Nephron progenitor cell (in vitro differentiated cells): ENCODE measurements around the gene AHRR.

Experiments used
- DNase-seq: peaks from one replicate; pipeline ENCODE4 v3.0.0; 2021
- H3K27ac Mint-ChIP-seq: 2 replicates; pipeline ENCODE4 v1.8.0; 2021; ENCODE audit warnings: mild to moderate bottlenecking, moderate library complexity, mixed read lengths
- H3K27me3 Mint-ChIP-seq: 2 replicates; pipeline ENCODE4 v1.8.0; 2021; ENCODE audit warnings: mild to moderate bottlenecking, low read depth, mixed read lengths; ENCODE audit not compliant: poor library complexity
- H3K36me3 Mint-ChIP-seq: 2 replicates; pipeline ENCODE4 v1.8.0; 2021; ENCODE audit warnings: low read depth, mixed read lengths
- H3K4me1 Mint-ChIP-seq: 2 replicates; pipeline ENCODE4 v1.8.0; 2021; ENCODE audit warnings: mixed read lengths
- H3K4me3 Mint-ChIP-seq: 2 replicates; pipeline ENCODE4 v1.8.0; 2021; ENCODE audit warnings: mild to moderate bottlenecking, moderate library complexity, mixed read lengths
- H3K9me3 Mint-ChIP-seq: 2 replicates; pipeline ENCODE4 v1.8.0; 2021; ENCODE audit warnings: mild to moderate bottlenecking, moderate library complexity, mixed read lengths
- TF ChIP-seq, protein P1 (sequence below): fragments of 200-600 bp; sonication (generic); IDR thresholded peaks from 2 replicates; pipeline ENCODE4 v1.5.0; 2021; ENCODE audit warnings: antibody characterized with exemption

The AHRR gene

DNA sequence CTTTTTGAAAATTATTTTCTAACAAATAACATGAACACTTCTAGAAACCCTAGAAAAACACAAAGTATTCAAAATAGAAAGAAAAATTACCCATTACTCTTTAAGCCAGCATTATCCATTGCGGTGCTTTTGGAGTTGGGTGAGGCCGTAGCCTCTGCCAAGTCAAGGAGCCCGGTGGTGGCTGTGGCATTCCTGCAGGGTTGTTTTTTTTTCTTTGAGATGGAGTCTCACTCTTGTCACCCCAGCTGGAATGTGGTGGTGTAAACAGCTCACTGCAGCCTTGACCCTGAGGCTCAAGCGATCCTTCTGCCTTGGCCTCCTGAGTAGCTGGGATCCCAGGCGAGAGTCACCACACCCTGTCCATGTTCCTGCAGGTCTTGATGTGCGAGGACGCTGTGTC is 8.2 kb upstream of the AHRR start:
- H3K36me3 Mint-ChIP-seq: peaks cover 4% of the 10 kb centered on the region

GRCh38 chr5:313806-314376 is 7.6 kb upstream of the AHRR start:
- H3K9me3 Mint-ChIP-seq: no peaks in the 10 kb centered on the region
- H3K4me3 Mint-ChIP-seq: no peak overlapping the region
- H3K27ac Mint-ChIP-seq: no peak overlapping the region
- no peak for DNase-seq
- peaks cover 4% of the 10 kb centered on the region for H3K36me3 Mint-ChIP-seq
- H3K27me3 Mint-ChIP-seq: peaks cover 8% of the 10 kb centered on the region
- TF ChIP-seq, protein P1, sequence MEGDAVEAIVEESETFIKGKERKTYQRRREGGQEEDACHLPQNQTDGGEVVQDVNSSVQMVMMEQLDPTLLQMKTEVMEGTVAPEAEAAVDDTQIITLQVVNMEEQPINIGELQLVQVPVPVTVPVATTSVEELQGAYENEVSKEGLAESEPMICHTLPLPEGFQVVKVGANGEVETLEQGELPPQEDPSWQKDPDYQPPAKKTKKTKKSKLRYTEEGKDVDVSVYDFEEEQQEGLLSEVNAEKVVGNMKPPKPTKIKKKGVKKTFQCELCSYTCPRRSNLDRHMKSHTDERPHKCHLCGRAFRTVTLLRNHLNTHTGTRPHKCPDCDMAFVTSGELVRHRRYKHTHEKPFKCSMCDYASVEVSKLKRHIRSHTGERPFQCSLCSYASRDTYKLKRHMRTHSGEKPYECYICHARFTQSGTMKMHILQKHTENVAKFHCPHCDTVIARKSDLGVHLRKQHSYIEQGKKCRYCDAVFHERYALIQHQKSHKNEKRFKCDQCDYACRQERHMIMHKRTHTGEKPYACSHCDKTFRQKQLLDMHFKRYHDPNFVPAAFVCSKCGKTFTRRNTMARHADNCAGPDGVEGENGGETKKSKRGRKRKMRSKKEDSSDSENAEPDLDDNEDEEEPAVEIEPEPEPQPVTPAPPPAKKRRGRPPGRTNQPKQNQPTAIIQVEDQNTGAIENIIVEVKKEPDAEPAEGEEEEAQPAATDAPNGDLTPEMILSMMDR: no peak
- peaks cover 48% of the 10 kb centered on the region for H3K4me1 Mint-ChIP-seq

More for the DNA sequence above, 8.2 kb upstream of the AHRR start:
- H3K4me3 Mint-ChIP-seq: no peak overlapping the region
- H3K27me3 Mint-ChIP-seq: peaks cover 2% of the 10 kb centered on the region
- no peaks in the 10 kb centered on the region for H3K9me3 Mint-ChIP-seq
- H3K4me1 Mint-ChIP-seq: peaks cover 54% of the 10 kb centered on the region
- no peak overlapping the region for H3K27ac Mint-ChIP-seq
- no peak for DNase-seq
- TF ChIP-seq, protein P1: no peak

DNA sequence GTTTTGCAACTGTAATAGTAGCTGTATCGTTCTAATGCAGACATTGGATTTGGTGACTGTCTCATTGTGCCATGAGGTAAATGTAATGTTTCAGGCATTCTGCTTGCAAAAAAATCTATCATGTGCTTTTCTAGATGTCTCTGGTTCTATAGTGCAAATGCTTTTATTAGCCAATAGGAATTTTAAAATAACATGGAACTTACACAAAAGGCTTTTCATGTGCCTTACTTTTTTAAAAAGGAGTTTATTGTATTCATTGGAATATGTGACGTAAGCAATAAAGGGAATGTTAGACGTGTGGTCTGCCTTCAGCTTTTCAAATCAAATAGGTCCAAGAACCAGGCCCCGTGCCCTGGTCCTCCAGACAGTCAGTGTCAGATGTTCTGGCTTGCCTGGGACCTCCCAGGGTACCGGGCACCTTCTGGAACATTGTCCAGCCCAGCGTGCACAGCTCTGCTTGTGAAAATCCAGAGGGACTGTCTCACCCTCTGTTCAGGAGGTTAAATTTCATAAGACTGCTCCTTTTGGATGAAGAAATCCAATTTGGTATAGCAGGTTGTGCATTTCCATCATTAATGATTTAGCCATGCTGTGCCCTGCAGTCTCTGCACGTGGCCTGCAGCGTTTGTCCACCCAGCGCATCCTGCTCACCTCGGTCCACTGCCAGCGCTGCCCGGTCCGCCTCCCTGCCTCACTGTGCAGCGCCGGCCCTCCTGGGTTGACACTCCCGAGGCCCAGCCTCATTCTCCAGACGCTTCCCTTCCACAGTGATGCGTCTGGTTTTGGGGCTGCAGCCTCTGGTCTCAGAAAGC is 6.6 kb upstream of the AHRR start:
- DNase-seq: no peak
- peaks cover 18% of the 10 kb centered on the region for H3K27me3 Mint-ChIP-seq
- peaks cover 43% of the 10 kb centered on the region for H3K4me1 Mint-ChIP-seq
- TF ChIP-seq, protein P1: no peak
- peaks cover 4% of the 10 kb centered on the region for H3K36me3 Mint-ChIP-seq
- no peak overlapping the region for H3K27ac Mint-ChIP-seq
- no peak overlapping the region for H3K4me3 Mint-ChIP-seq
- H3K9me3 Mint-ChIP-seq: no peaks in the 10 kb centered on the region

- H3K4me3 Mint-ChIP-seq: no peak overlapping the region
- H3K9me3 Mint-ChIP-seq: no peaks in the 10 kb centered on the region
- H3K4me1 Mint-ChIP-seq: peaks cover 39% of the 10 kb centered on the region
- TF ChIP-seq, protein P1: no peak
- no peak overlapping the region for H3K27ac Mint-ChIP-seq
- DNase-seq: no peak
- peaks cover 4% of the 10 kb centered on the region for H3K36me3 Mint-ChIP-seq
- peaks cover 26% of the 10 kb centered on the region for H3K27me3 Mint-ChIP-seq
Observed at GRCh38 chr5:315488-316209, 5.9 kb upstream of the AHRR start.

DNA sequence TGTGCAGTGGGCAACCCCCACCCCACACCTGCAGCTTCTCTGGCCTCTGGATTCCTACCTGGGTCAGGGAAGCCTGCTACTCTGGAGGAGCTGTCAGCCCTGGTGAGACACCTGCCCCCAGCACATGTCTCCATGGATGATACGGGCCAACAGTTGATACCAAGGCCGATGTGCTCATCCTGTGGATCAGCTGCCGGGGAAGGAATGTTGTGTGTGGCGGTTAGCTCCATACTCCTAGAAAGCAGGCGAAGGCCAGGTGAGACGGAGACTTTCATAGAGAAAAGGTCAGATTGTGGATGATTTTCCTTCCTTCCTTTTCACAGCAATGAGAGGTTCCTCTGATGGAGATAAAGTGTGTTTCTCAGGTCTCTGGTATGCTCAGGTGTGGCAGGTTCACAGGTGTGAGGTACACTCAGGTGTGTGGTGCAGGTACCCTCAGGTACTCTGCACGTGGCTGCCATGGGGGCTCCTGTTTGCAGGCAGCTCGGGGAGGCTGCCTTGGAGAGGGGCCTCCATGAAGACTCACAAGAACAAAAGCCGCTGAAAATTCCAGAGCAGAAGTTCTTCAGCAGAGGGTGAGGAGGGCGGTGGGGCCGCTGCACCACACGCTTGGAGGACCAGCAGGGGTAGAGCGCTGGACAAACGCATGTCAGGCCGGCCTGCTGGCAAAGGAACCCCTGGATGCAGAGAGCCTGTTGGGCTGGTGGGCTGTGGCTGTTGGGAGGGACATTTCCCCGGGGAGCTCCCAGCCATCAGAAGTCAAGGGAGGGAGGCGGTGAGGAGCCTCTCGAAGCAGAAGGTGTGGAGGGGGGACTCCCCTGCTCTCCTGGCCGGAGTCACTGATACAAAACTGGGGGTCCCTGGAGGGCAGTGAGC is 5.1 kb upstream of the AHRR start:
- peaks cover 4% of the 10 kb centered on the region for H3K36me3 Mint-ChIP-seq
- H3K4me1 Mint-ChIP-seq: peaks cover 31% of the 10 kb centered on the region
- H3K4me3 Mint-ChIP-seq: no peak overlapping the region
- no peaks in the 10 kb centered on the region for H3K9me3 Mint-ChIP-seq
- TF ChIP-seq, protein P1: no peak
- H3K27me3 Mint-ChIP-seq: peaks cover 33% of the 10 kb centered on the region
- no peak overlapping the region for H3K27ac Mint-ChIP-seq
- DNase-seq: no peak
